ENCODE measurements around the gene RASGEF1C. TPM values are rescaled to one million over a fixed set of nuclear protein-coding genes. Genes with fewer than 3 reads are reported as not detected.

Gene RASGEF1C
- total RNA-seq, 4 donors from 2014 or later: 1.2 to 3.1 (median 2.5) TPM

- DNase-seq (ENCODE audit: extremely low spot score): peak; percentile 90
- WGBS: 56% methylated on average over 14 of the region's 14 CpGs
- H3K27ac ChIP-seq (replicated peaks in 1 of 4): no peak overlapping the region
- peaks cover 0 to 2% (median 0%) of the 10 kb centered on the region in 4 donors for H3K4me1 ChIP-seq
- H3K4me3 ChIP-seq: no peak overlapping the region
- TF ChIP-seq CTCF (IDR thresholded peaks at IDR 0.05) (no peak), POLR2AphosphoS5 (IDR thresholded peaks at IDR 0.05) (no peak)
- peaks cover 0 to 7% (median under 1%) of the 10 kb centered on the region in 4 donors for H3K9me3 ChIP-seq
- peaks cover 0 to 67% (median 0%) of the 10 kb centered on the region in 4 donors for H3K27me3 ChIP-seq
- no peaks in the 10 kb centered on the region for H3K36me3 ChIP-seq
- intact Hi-C loops (cut with DNase I): no loop called here
Measured at GRCh38 chr5:180141068-180141660, 67.8 kb downstream of the RASGEF1C start.

- H3K27ac ChIP-seq (replicated peaks in 1 of 4): no peak overlapping the region
- intact Hi-C loops (cut with DNase I): no loop called here
Measured at GRCh38 chr5:180140571-180140970, 68.4 kb downstream of the RASGEF1C start.

GRCh38 chr5:180140079-180140554, 68.9 kb downstream of the RASGEF1C start:
- H3K4me3 ChIP-seq: no peak overlapping the region
- intact Hi-C loops (cut with DNase I): no loop called here
- H3K27ac ChIP-seq (replicated peaks in 1 of 4): no peak overlapping the region
- WGBS: 76% methylated on average over 10 of the region's 10 CpGs
- no peaks in the 10 kb centered on the region for H3K36me3 ChIP-seq
- peaks cover 0 to 6% (median 0%) of the 10 kb centered on the region in 4 donors for H3K4me1 ChIP-seq
- DNase-seq (ENCODE audit: extremely low spot score): peak; percentile 74
- TF ChIP-seq EP300 (IDR thresholded peaks at IDR 0.05) (no peak), POLR2A (IDR thresholded peaks at IDR 0.05; ENCODE audit: low read depth) (no peak)
- no peaks in the 10 kb centered on the region for H3K9me3 ChIP-seq
- peaks cover 0 to 78% (median 0%) of the 10 kb centered on the region in 4 donors for H3K27me3 ChIP-seq

More at GRCh38 chr5:180140571-180140970, 68.4 kb downstream of the RASGEF1C start:
- H3K4me1 ChIP-seq: peaks cover 0 to 2% (median 0%) of the 10 kb centered on the region in 4 donors
- no peak overlapping the region for H3K4me3 ChIP-seq
- WGBS: 52% methylated on average over 9 of the region's 9 CpGs
- TF ChIP-seq POLR2AphosphoS5 (IDR thresholded peaks at IDR 0.05) (no peak), EP300 (IDR thresholded peaks at IDR 0.05) (no peak), CTCF (IDR thresholded peaks at IDR 0.05) (no peak)
- H3K27me3 ChIP-seq: peaks cover 0 to 73% (median 0%) of the 10 kb centered on the region in 4 donors
- peaks cover 0 to 1% (median 0%) of the 10 kb centered on the region in 4 donors for H3K9me3 ChIP-seq
- DNase-seq (ENCODE audit: extremely low spot score): peak; percentile 50
- no peaks in the 10 kb centered on the region for H3K36me3 ChIP-seq

- H3K36me3 ChIP-seq: no peaks in the 10 kb centered on the region
- DNase-seq (ENCODE audit: extremely low spot score): no peak
- intact Hi-C loops (cut with DNase I): no loop called here
- TF ChIP-seq CTCF (IDR thresholded peaks at IDR 0.05): no peak
- TF ChIP-seq POLR2A (IDR thresholded peaks at IDR 0.05; ENCODE audit: low read depth): no peak
- no peak for TF ChIP-seq POLR2AphosphoS5 (IDR thresholded peaks at IDR 0.05)
- no peak for TF ChIP-seq EP300 (IDR thresholded peaks at IDR 0.05)
- no peaks in the 10 kb centered on the region for H3K9me3 ChIP-seq
- H3K4me1 ChIP-seq: peaks cover 0 to 6% (median 0%) of the 10 kb centered on the region in 4 donors
- no peak overlapping the region for H3K4me3 ChIP-seq
- peaks cover 0 to 79% (median 0%) of the 10 kb centered on the region in 4 donors for H3K27me3 ChIP-seq
- no peak overlapping the region for H3K27ac ChIP-seq (replicated peaks in 1 of 4)
- WGBS: 92% methylated on average over 3 of the region's 6 CpGs
Measured at GRCh38 chr5:180139731-180140055, 69.3 kb downstream of the RASGEF1C start.

GRCh38 chr5:180138976-180139730, 69.9 kb downstream of the RASGEF1C start:
- Histone ChIP-seq H3K4me3 (no peak overlapping the region), H3K27ac (replicated peaks in 1 of 4) (no peak overlapping the region), H3K27me3 (peaks cover 0 to 79% (median 0%) of the 10 kb centered on the region in 4 donors), H3K4me1 (peaks cover 0 to 6% (median 0%) of the 10 kb centered on the region in 4 donors), H3K36me3 (no peaks in the 10 kb centered on the region), H3K9me3 (no peaks in the 10 kb centered on the region)
- peak; percentile 91 for DNase-seq (ENCODE audit: extremely low spot score)
- intact Hi-C loops (cut with DNase I): no loop called here
- TF ChIP-seq CTCF (IDR thresholded peaks at IDR 0.05): no peak
- 67% methylated on average over 6 of the region's 11 CpGs for WGBS
